HCT116 (cell line): ENCODE measurements around the gene CBFB. TPM values are rescaled to one million over a fixed set of nuclear protein-coding genes. Genes with fewer than 3 reads are reported as not detected.

Experiments used
- ATAC-seq: fragments of 200-7000 bp; cut with Tn5 transposase; 2 replicates; pipeline ENCODE4 v1.9.1; 2020; ENCODE audit warnings: mild to moderate bottlenecking, moderate library complexity
- BruUV-seq: library from RNA; stranded (reverse); fragments of 400-500 nt; replicated peaks from 2 replicates; lab custom pipeline; 2021; lab: Mats Ljungman, UMichigan
- CTCF ChIA-PET: fragments of 300-600 bp; sonication (Branson Sonifier 250); formaldehyde crosslinking; loops from one replicate; lab custom pipeline; 2021; ENCODE audit warnings: antibody characterized with exemption; lab: Charles Lee
- POLR2A ChIA-PET: fragments of 300-600, 350-600 bp; sonication (Branson Sonifier 250); formaldehyde crosslinking; loops from one replicate; lab custom pipeline; 2021; ENCODE audit warnings: antibody characterized with exemption; lab: Charles Lee
- RAD21 ChIA-PET, 2 experiments: fragments of 300-600 bp; sonication (Branson Sonifier 250); formaldehyde crosslinking; loops; one replicate each; lab custom pipeline; 2023; ENCODE audit warnings: low total read pairs in 2 of 2; ENCODE audit not compliant: uncharacterized antibody in 2 of 2, unreplicated experiment in 2 of 2, low non-redundant PET in 1 of 2; lab: Charles Lee
- DNase-seq: peaks from one replicate; pipeline ENCODE4 v3.0.0-alpha.2; 2010; ENCODE audit warnings: low read depth, low spot score
- H2AFZ ChIP-seq: fragments of 200-600 bp; shearing (Covaris generic), sonication (generic); 2 replicates; pipeline ENCODE4 v1.6.1; 2017; ENCODE audit warnings: low read depth, mixed run types, mixed read lengths, antibody characterized with exemption, low read length; ENCODE audit not compliant: poor library complexity, severe bottlenecking
- H3K27ac ChIP-seq: 2 replicates; pipeline ENCODE4 v1.5.1; 2012; ENCODE audit warnings: low read depth, low read length
- H3K27me3 ChIP-seq: fragments of 200-600 bp; sonication (generic); 2 replicates; pipeline ENCODE4 v1.6.1; 2016; ENCODE audit warnings: mixed run types, low read length, mixed read lengths; ENCODE audit not compliant: insufficient read depth
- H3K36me3 ChIP-seq, 2 experiments: fragments of 200-500 bp in 1 of 2; fragments of 200-600 bp in 1 of 2; sonication (Bioruptor generic) in 1 of 2; sonication (generic) in 1 of 2; 2 replicates each; pipeline versions ENCODE4 v1.5.1 to v1.6.1; 2014 to 2016; ENCODE audit warnings: low read length in 2 of 2, inconsistent platforms in 1 of 2, mixed read lengths in 1 of 2, mixed run types in 1 of 2; ENCODE audit not compliant: insufficient read depth in 2 of 2, control insufficient read depth in 1 of 2
- H3K4me1 ChIP-seq, 2 experiments: fragments of 200-600 bp in 1 of 2; sonication (generic) in 1 of 2; 2 replicates each; pipeline versions ENCODE4 v1.5.1 to v1.6.1; 2012 to 2017; ENCODE audit warnings: low read length in 2 of 2, inconsistent platforms in 1 of 2, mild to moderate bottlenecking in 1 of 2, mixed read lengths in 1 of 2, mixed run types in 1 of 2, moderate library complexity in 1 of 2; ENCODE audit not compliant: insufficient read depth in 2 of 2, control insufficient read depth in 1 of 2
- H3K4me2 ChIP-seq: fragments of 200-600 bp; sonication (generic); 2 replicates; pipeline ENCODE4 v1.6.1; 2017; ENCODE audit warnings: mixed run types, low read length, mixed read lengths
- H3K4me3 ChIP-seq, 2 experiments: fragments of 200-600 bp in 1 of 2; sonication (generic) in 1 of 2; replicated peaks in 1 of 2; 2 replicates each; pipeline ENCODE4 v1.5.1; 2011 to 2016; ENCODE audit warnings: low read length in 2 of 2, control low read depth in 1 of 2, low read depth in 1 of 2, mild to moderate bottlenecking in 1 of 2, mixed read lengths in 1 of 2, mixed run types in 1 of 2
- H3K79me2 ChIP-seq: fragments of 200-600 bp; sonication (generic); 2 replicates; pipeline ENCODE4 v1.6.1; 2017; ENCODE audit warnings: mild to moderate bottlenecking, mixed run types, low read length, moderate library complexity, mixed read lengths; ENCODE audit not compliant: insufficient read depth
- H3K9ac ChIP-seq: fragments of 200-600 bp; sonication (generic); 2 replicates; pipeline ENCODE4 v1.6.1; 2016; ENCODE audit warnings: low read length, mixed read lengths
- H3K9me2 ChIP-seq: fragments of 200-600 bp; sonication (generic), shearing (Covaris generic); 2 replicates; pipeline ENCODE4 v1.6.1; 2017; ENCODE audit warnings: mixed run types, mild to moderate bottlenecking, moderate library complexity; ENCODE audit not compliant: insufficient read depth
- H3K9me3 ChIP-seq, 2 experiments: fragments of 200-500 bp in 1 of 2; fragments of 200-600 bp in 1 of 2; sonication (Bioruptor generic) in 1 of 2; sonication (generic) in 1 of 2; 2 replicates each; pipeline ENCODE4 v1.6.1; 2014 to 2017; ENCODE audit warnings: low read length in 2 of 2, mixed read lengths in 2 of 2, inconsistent platforms in 1 of 2, low read depth in 1 of 2, mild to moderate bottlenecking in 1 of 2, mixed run types in 1 of 2, moderate library complexity in 1 of 2; ENCODE audit not compliant: control insufficient read depth in 1 of 2, insufficient read depth in 1 of 2
- H4K20me1 ChIP-seq: fragments of 200-600 bp; sonication (generic), shearing (Covaris generic); 2 replicates; pipeline ENCODE4 v1.6.1; 2017; ENCODE audit warnings: mixed run types, mild to moderate bottlenecking, moderate library complexity; ENCODE audit not compliant: insufficient read depth
- CTCF ChIP-seq, 3 experiments: fragments of 200-600 bp in 1 of 3; sonication (generic) in 1 of 3; IDR thresholded peaks in 2 of 3; conservative IDR thresholded peaks in 1 of 3; 2 replicates each; pipeline ENCODE4 v1.5.1; 2012 to 2017; ENCODE audit warnings: low read depth in 2 of 3, low read length in 2 of 3, antibody characterized with exemption in 1 of 3, borderline replicate concordance in 1 of 3, control low read depth in 1 of 3, mild to moderate bottlenecking in 1 of 3, mixed read lengths in 1 of 3, mixed run types in 1 of 3, moderate library complexity in 1 of 3; ENCODE audit not compliant: insufficient read depth in 1 of 3
- EZH2phosphoT487 ChIP-seq: fragments of 200-600 bp; IDR thresholded peaks from 2 replicates; pipeline ENCODE4 v1.6.1; 2018; ENCODE audit warnings: antibody characterized with exemption, borderline replicate concordance
- FOSL1 ChIP-seq: IDR thresholded peaks from 2 replicates; pipeline ENCODE4 v1.6.1; 2012; ENCODE audit warnings: low read depth
- JUND ChIP-seq: IDR thresholded peaks from 2 replicates; pipeline ENCODE4 v1.6.1; 2012
- MAX ChIP-seq: IDR thresholded peaks from 2 replicates; pipeline ENCODE4 v1.6.1; 2012
- SRF ChIP-seq: IDR thresholded peaks from 2 replicates; pipeline ENCODE4 v1.6.1; 2012; ENCODE audit warnings: low read depth
- TCF7L2 ChIP-seq: IDR thresholded peaks from 2 replicates; pipeline ENCODE4 v1.7.0; 2011; ENCODE audit warnings: borderline replicate concordance, inconsistent platforms; ENCODE audit not compliant: insufficient read depth, insufficient read length; ENCODE audit errors: extremely low read depth
- ZFX ChIP-seq: fragments of 450-650 bp; IDR thresholded peaks from 2 replicates; pipeline ENCODE4 v1.6.1; 2017
- ZNF274 ChIP-seq: fragments of 200-500 bp; sonication (Bioruptor generic); IDR thresholded peaks from 2 replicates; pipeline ENCODE4 v1.6.1; 2014; ENCODE audit warnings: mild to moderate bottlenecking, low read depth, low read length, inconsistent platforms
- intact Hi-C: fragments of 100-400 bp; cut with micrococcal nuclease; formaldehyde crosslinking; loops from 2 replicates; pipeline ENCODE4 v1.10.0; 2022
- total RNA-seq: library from RNA; stranded (reverse); gene quantifications from one replicate; pipeline ENCODE4 v1.2.1, GENCODE V29; 2021; ENCODE audit not compliant: unreplicated experiment
- TF ChIP-seq, protein P1 (sequence below): IDR thresholded peaks from 2 replicates; pipeline ENCODE4 v1.6.1; 2012; ENCODE audit warnings: low read depth
- TF ChIP-seq, protein P2 (sequence below): IDR thresholded peaks from 2 replicates; pipeline ENCODE4 v1.6.1; 2012

Gene CBFB
- total RNA-seq, 1 experiment from 2014 or later: 101 TPM

GRCh38 chr16:67050796-67051195 lies 21.8 kb downstream of the CBFB start:
- POLR2A ChIA-PET: no interaction called here
- H3K4me2 ChIP-seq: no peak overlapping the region

More at GRCh38 chr16:67050796-67051195, 21.8 kb downstream of the CBFB start:
- Histone ChIP-seq H3K9ac (no peak overlapping the region), H3K4me1 (peaks cover 0 to 8% of the 10 kb centered on the region in 2 experiments; a peak in 2 of 4 replicates), H3K36me3 (0 out of 4 replicates have a peak, but pooled peaks cover 4 to 5% of the 10 kb centered on the region in 2 experiments), H2AFZ (no peak overlapping the region), H4K20me1 (peaks cover 16% of the 10 kb centered on the region; the same call in 1 of the 2 replicates), H3K27me3 (no peaks in the 10 kb centered on the region), H3K9me2 (no peaks in the 10 kb centered on the region), H3K4me3 (no peak overlapping the region), H3K9me3 (no peaks in the 10 kb centered on the region), H3K27ac (no peak overlapping the region), H3K79me2 (peaks cover 90% of the 10 kb centered on the region)
- ChIA-PET RAD21 (no interaction called here), CTCF (no interaction called here)
- intact Hi-C loops: no loop called here
- ATAC-seq (no peak), DNase-seq (no peak)
- no TSS peak for BruUV-seq
- TF ChIP-seq FOSL1: no peak
- TF ChIP-seq MAX: no peak
- TF ChIP-seq ZNF274: no peak
- no peak for TF ChIP-seq SRF
- TF ChIP-seq, protein P1, sequence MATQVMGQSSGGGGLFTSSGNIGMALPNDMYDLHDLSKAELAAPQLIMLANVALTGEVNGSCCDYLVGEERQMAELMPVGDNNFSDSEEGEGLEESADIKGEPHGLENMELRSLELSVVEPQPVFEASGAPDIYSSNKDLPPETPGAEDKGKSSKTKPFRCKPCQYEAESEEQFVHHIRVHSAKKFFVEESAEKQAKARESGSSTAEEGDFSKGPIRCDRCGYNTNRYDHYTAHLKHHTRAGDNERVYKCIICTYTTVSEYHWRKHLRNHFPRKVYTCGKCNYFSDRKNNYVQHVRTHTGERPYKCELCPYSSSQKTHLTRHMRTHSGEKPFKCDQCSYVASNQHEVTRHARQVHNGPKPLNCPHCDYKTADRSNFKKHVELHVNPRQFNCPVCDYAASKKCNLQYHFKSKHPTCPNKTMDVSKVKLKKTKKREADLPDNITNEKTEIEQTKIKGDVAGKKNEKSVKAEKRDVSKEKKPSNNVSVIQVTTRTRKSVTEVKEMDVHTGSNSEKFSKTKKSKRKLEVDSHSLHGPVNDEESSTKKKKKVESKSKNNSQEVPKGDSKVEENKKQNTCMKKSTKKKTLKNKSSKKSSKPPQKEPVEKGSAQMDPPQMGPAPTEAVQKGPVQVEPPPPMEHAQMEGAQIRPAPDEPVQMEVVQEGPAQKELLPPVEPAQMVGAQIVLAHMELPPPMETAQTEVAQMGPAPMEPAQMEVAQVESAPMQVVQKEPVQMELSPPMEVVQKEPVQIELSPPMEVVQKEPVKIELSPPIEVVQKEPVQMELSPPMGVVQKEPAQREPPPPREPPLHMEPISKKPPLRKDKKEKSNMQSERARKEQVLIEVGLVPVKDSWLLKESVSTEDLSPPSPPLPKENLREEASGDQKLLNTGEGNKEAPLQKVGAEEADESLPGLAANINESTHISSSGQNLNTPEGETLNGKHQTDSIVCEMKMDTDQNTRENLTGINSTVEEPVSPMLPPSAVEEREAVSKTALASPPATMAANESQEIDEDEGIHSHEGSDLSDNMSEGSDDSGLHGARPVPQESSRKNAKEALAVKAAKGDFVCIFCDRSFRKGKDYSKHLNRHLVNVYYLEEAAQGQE: no peak
- TF ChIP-seq JUND: no peak
- no peak for TF ChIP-seq CTCF (IDR thresholded peaks at IDR 0.05 in 2 of 3, conservative IDR thresholded peaks at IDR 0.05 in 1 of 3; ENCODE audit: borderline replicate concordance in 1 of 3, insufficient read depth in 1 of 3, low read depth in 2 of 3, low read length in 2 of 3)
- TF ChIP-seq EZH2phosphoT487: no peak
- TF ChIP-seq ZFX: no peak
- TF ChIP-seq TCF7L2: no peak
- TF ChIP-seq, protein P2, sequence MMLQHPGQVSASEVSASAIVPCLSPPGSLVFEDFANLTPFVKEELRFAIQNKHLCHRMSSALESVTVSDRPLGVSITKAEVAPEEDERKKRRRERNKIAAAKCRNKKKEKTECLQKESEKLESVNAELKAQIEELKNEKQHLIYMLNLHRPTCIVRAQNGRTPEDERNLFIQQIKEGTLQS: no peak
